Fibroblast of skin of left quadriceps (primary cell): ENCODE measurements around the gene GPR39.

Experiments
- DNase-seq, 2 experiments: peaks; one replicate each; pipeline ENCODE4 v3.0.0-alpha.2; 2013; ENCODE audit warnings: low read depth in 2 of 2

The GPR39 gene

DNA sequence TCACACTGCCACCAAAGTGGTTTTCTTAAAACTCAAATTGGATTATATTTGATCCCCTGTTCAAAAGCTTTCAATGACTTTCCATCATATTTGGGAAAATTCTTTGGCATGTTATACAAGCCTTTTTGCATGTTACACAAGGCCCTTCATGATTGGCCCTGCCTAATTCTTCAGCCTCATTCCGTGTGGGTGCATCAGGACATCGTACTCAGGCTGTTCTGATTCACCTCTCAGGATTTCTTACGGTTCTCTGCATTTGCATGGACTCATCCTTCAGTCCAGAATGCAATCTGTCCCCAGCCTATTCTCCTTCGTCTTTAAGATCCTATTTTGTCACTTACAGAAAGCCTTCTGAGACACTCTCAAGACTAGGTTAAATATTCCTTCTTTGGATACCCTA is 145.6 kb downstream of the GPR39 start:
- DNase-seq = no peak

DNA sequence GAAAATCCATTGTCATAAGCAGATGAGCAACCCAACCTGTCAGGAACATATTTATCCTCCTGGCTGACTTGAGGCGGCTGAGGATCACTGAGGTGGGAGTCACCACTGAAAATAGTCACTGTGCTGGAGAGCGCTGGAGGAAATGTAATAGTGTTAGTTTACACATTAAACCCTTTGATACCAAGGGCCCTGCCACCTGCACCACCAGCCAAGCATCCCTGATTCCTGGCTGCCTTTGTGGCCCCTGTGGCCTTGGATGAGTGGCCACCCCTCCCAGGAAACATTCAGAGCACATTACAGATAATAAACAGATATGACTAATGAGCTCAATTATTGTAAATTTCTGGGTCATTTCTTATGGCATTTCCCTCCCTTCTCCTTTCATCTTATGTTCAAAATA is 147.5 kb downstream of the GPR39 start:
- DNase-seq = no peak

DNA sequence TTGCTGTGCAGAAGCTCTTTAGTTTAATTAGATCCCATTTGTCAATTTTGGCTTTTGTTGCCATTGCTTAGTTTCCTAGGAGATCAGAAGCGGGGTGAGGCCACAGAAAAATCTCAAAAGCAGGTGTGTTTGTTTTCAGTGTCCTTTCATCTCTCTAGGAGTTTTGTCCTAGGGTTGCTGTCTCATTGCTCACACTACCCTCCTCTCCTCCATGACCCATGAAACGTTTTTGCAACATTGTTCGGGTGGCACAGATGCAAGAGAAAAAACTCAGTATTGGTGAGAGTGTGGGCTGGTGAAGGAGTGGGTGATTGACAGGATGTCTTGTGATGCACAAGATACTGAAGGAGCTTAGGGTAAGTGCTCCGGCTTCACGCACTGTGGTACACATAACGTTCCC is 149.8 kb downstream of the GPR39 start:
- no peak for DNase-seq

DNA sequence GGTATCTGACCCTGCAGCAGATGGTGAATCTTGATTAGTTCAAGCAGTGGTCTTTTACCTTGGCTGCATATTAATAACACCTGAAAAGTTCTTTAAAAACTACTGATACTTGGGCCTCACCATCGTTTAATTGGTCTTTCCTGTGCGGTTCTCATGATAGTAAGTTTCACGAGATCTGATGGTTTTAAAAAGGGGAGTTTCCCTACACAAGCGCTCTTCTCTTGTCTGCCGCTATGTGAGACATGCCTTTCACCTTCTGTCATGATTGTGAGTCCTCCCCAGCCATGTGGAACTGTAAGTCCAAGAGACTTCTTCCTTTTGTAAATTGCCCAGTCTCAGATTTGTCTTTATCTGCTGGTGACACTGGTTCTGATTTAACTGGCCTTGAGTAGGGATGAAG is 151.1 kb downstream of the GPR39 start:
- DNase-seq = no peak

GRCh38 chr2:132568656-132569055 is 152.1 kb downstream of the GPR39 start:
- DNase-seq = no peak

GRCh38 chr2:132573444-132574007 is 156.9 kb downstream of the GPR39 start:
- no peak for DNase-seq

GRCh38 chr2:132577686-132578085 is 161.1 kb downstream of the GPR39 start:
- no peak for DNase-seq

GRCh38 chr2:132581591-132581990 is 165.0 kb downstream of the GPR39 start:
- no peak for DNase-seq

- no peak for DNase-seq
These were observed 165.6 kb downstream of the GPR39 start for GRCh38 chr2:132581991-132582738.

DNA sequence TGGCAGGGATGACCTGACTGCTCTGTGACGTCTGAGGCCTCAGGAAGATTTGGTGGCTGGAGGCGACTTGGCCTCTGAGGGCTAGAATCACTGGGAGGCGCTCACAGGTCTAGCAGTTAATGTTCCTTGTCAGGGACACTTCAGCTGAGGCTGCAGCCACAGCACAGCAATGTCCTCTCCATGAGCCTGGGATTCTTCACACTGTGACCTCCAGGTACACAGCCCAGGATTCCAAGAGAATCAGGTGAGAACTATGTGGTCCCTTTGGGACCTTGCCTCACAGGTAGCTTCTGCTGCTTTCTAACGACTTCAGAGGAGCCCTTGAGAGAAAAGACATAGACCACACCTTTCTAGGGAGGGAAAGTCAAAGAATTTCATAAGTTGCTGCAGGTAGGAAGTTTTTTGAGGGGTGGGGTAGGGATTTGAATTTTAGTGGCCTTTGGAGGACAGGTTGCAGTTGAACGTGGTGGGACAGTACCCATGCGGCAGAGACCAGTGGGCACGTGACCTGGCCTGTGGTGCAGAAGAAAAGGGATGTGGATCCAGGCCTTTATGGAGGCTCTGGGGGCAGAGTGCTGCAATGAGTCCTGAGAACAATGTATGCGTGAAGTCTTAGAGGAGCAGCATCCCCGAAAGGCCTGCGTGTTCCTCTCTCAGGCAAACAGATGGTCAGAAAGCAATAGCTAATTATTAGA is 167.2 kb downstream of the GPR39 start:
- DNase-seq = no peak

- DNase-seq = no peak
These were observed 168.6 kb downstream of the GPR39 start for GRCh38 chr2:132584976-132585817.

DNA sequence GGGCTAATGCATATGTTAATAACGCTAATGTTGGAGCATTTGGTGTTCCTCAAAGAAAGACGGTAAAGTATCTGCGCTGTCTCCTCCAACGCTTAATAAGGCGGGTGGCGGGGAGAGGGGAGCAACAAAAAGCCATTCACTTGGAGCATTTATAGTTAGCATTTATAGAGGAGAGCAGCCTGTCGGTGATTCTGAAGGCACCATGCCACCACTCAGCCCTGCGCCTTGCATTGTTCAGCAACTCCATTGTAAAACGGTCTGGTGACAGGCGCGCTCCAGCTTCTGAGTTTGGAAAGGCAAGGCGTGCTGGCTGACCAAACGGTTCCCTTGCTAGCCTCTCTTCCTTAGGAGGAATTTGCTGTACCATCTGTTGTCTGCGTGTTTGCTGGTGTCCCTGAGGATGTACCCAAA is 169.5 kb downstream of the GPR39 start:
- DNase-seq = no peak

DNA sequence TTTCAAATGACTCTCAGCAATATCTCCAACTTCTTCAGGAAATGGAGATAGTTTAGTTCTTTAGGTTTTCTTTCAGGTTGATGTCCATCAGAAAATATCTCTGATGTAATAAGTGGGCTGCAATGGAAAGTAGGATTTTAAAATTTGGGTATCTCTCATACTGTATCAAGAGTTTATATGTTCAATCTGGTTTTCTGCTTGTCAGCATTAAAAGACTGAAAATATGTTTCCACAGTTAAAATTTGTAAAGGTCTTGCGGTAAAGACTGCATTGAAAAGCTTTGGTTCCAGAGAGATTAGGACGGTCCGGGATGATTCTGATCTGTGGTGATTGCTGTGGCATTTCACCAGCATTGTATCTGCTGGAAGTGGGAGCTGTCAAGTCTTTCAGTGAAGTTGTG is 170.2 kb downstream of the GPR39 start:
- DNase-seq = no peak

DNA sequence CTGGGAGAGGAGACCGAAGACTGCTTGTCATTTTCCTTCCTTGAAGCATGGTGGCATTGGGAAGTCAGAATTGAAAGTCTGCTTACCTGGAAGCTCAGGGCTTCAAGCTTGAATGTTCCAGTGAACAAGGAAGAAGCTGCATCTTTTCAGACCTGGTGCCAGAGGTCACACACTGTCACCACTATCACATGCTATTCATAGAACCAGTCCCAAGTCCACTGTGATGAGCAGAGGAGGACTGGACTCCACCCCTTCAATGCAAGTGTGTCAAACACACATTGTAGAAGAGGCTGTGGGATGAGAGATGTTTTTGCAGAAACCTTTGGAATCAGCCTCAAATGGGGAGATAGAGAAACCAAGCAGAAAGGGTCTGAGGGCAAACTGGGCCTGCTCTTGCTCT is 172.0 kb downstream of the GPR39 start:
- DNase-seq = no peak

DNA sequence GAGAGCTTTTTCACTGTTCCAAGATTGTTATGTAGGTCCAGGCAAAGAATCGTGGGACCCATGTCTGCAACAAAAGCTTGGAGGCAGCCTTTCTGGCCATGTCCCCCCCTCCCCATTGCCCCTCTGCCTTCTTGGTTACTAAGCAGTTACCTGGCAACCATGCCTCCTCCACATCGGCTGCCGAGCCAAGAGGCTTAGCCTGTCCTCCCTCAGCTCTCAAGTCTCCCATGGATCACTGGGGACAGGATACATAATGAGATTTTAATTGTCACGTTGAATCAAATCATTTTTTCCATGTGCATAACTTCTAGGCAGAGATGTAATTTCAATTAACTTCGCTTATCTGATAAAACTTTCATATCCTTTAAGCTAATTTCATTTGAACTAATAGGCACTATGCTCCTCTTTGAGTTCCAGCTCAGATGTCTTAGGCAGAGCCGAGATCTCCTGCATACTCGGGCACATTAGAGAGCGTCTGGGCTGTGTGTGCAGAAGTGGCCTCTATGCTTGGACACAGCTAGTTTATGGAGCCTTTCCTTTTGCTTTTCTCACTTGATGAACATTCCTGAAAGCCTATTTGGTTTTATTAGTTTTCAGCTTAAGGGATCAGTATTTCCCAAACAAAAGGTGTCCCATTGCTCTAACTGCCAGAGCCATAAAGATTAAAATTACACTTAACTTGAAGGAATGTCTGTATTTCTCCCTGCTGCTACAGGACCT is 172.7 kb downstream of the GPR39 start:
- no peak for DNase-seq

- no peak for DNase-seq
These were observed 173.4 kb downstream of the GPR39 start for GRCh38 chr2:132589966-132590365.

DNA sequence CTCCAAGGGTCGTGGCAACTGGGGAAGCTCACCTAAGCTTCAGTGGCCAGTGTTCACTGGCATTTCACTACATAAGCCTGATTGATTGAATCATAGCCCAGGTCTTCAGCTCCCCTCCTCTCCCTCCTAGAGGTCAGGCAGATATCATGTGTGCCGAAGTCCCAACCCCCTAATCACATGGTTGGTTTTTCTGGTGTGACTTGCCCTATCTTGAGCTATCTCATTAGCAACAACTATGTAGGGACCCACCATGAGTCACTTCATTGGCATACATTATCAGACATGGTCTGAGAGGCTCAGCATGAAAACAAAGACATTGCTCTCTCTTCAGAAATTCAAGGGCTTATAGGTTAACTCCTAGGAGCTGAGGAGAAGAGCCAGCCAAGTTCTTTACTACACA is 176.6 kb downstream of the GPR39 start:
- DNase-seq = no peak

- no peak for DNase-seq
These were observed 178.6 kb downstream of the GPR39 start for GRCh38 chr2:132595186-132595585.

- DNase-seq = no peak
These were observed 179.1 kb downstream of the GPR39 start for GRCh38 chr2:132595693-132596092.

- no peak for DNase-seq
These were observed 180.6 kb downstream of the GPR39 start for GRCh38 chr2:132597166-132597565.

DNA sequence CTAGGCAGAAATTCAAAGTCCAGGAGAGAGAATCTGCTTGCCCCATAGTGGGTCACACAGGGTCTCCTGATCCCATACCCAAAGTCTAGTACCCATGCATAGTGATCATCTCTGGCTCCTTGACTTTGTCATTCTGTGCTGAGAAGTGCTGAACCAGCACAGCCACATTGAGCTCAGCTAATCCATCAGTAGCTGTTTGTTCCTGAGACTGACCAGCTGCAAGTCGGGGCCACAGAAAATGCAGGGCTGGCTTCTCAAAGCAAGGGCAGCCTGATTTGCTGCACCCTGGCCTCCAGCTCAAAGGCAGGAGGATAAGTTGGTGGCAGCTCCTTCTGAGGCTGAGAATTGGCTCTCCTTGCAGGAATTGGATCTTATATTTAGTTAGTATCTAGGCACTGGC is 181.2 kb downstream of the GPR39 start:
- no peak for DNase-seq

DNA sequence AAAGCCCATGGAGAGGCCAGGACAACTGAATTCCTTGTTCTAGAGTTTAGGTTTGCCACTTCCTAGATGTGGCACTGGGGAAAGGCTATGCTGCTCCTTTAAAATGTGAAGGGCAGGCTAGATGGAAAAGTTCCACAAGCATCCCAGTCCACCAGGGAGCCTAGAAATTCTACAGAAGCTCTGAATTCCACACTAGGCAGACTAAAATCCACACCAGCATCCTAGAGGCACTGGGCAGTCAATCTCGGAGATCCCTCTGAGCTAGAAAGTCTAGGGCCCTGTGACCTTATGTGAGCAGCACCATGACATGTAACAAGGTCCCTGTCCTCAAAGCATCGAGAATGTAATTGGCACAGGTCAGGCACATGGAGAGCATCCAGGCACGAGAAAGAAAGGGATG is 181.9 kb downstream of the GPR39 start:
- DNase-seq = no peak
